SK-N-SH (cell line): ENCODE data around the gene ANKRD39.

Experiments used
- CTCF ChIP-seq: fragments of 200-600 bp; sonication (generic); IDR thresholded peaks from 2 replicates; pipeline ENCODE4 v1.6.1; 2017; ENCODE audit warnings: antibody characterized with exemption, mild to moderate bottlenecking, moderate library complexity
- EP300 ChIP-seq, 2 experiments: IDR thresholded peaks; 2 replicates each; pipeline versions ENCODE4 v1.4.0 to v1.6.1; 2012; ENCODE audit warnings: borderline replicate concordance in 1 of 2, low read depth in 1 of 2, low read length in 1 of 2
- GATA2 ChIP-seq: sonication (generic); formaldehyde crosslinking; IDR thresholded peaks from 2 replicates; pipeline ENCODE4 v1.5.0; 2020; ENCODE audit warnings: mild to moderate bottlenecking, missing genetic modification reagents
- MAX ChIP-seq: IDR thresholded peaks from 2 replicates; pipeline ENCODE4 v1.4.0; 2012; ENCODE audit warnings: low read depth
- NRF1 ChIP-seq: IDR thresholded peaks from 2 replicates; pipeline ENCODE4 v1.6.1; 2012; ENCODE audit warnings: low read depth, mild to moderate bottlenecking, low read length
- RAD21 ChIP-seq: IDR thresholded peaks from 2 replicates; pipeline ENCODE4 v1.6.1; 2012; ENCODE audit warnings: mild to moderate bottlenecking, low read length
- RCOR1 ChIP-seq: fragments of 150-350 bp; IDR thresholded peaks from 2 replicates; pipeline ENCODE4 v1.6.1; 2017; ENCODE audit warnings: antibody characterized with exemption, low read length
- RFX5 ChIP-seq: IDR thresholded peaks from 2 replicates; pipeline ENCODE4 v1.6.1; 2012; ENCODE audit warnings: mild to moderate bottlenecking, improper control_type of control experiment, low read length
- SIN3A ChIP-seq: IDR thresholded peaks from 2 replicates; pipeline ENCODE4 v1.6.1; 2012; ENCODE audit warnings: low read depth, mild to moderate bottlenecking, low read length, moderate library complexity, borderline replicate concordance
- SMC3 ChIP-seq: IDR thresholded peaks from 2 replicates; pipeline ENCODE4 v1.6.1; 2012; ENCODE audit warnings: low read depth, low read length, improper control_type of control experiment
- TCF12 ChIP-seq: IDR thresholded peaks from 2 replicates; pipeline ENCODE4 v1.4.0; 2012
- YY1 ChIP-seq: IDR thresholded peaks from 2 replicates; pipeline ENCODE4 v1.4.0; 2012; ENCODE audit warnings: low read depth, mild to moderate bottlenecking
- ZBTB33 ChIP-seq: IDR thresholded peaks from 2 replicates; pipeline ENCODE4 v1.4.0; 2012; ENCODE audit warnings: low read depth, borderline replicate concordance

GRCh38 chr2:96860065-96861029 is 2.5 kb upstream of the ANKRD39 start:
- TF ChIP-seq YY1 (no peak), RFX5 (no peak), TCF12 (no peak), CTCF (no peak), GATA2 (no peak), ZBTB33 (no peak), NRF1 (no peak), RAD21 (no peak), MAX (no peak), RCOR1 (no peak), SMC3 (no peak), SIN3A (no peak), EP300 (IDR thresholded peaks at IDR 0.05; ENCODE audit: borderline replicate concordance in 1 of 2, low read depth in 1 of 2, low read length in 1 of 2) (no peak)
